HepG2 (cell line): ENCODE measurements around the gene ZNF207. TPM values are rescaled to one million over a fixed set of nuclear protein-coding genes. Genes with fewer than 3 reads are reported as not detected.
A peak's percentile ranks its signal among the peaks of the same experiment; 100 is the strongest.

Experiments used
- ADNP ChIP-seq: sonication (generic); formaldehyde crosslinking; IDR thresholded peaks from 2 replicates; pipeline ENCODE4 v1.4.0; 2020; ENCODE audit warnings: missing genetic modification reagents
- BORCS8-MEF2B ChIP-seq: sonication (generic); formaldehyde crosslinking; IDR thresholded peaks from 2 replicates; pipeline ENCODE4 v1.8.0; 2022; ENCODE audit warnings: mild to moderate bottlenecking, missing genetic modification reagents
- GATAD1 ChIP-seq: IDR thresholded peaks from 2 replicates; pipeline ENCODE4 v1.6.1; 2016; ENCODE audit warnings: missing genetic modification reagents, missing compliant biosample characterization
- MEIS2 ChIP-seq: sonication (generic); formaldehyde crosslinking; IDR thresholded peaks from 2 replicates; pipeline ENCODE4 v1.9.0; 2021; ENCODE audit warnings: mild to moderate bottlenecking, missing genetic modification reagents
- NR2F1 ChIP-seq, 2 experiments: fragments of 450-650 bp in 1 of 2; formaldehyde crosslinking in 1 of 2; IDR thresholded peaks; 2 replicates each; pipeline versions ENCODE4 v1.5.0 to v1.6.1; 2016 to 2020; ENCODE audit warnings: mild to moderate bottlenecking in 1 of 2, missing compliant biosample characterization in 1 of 2, missing genetic modification reagents in 1 of 2, moderate library complexity in 1 of 2
- PBX2 ChIP-seq: IDR thresholded peaks from 2 replicates; pipeline ENCODE4 v1.6.1; 2016; ENCODE audit warnings: control low read depth
- SIX4 ChIP-seq: sonication (generic); formaldehyde crosslinking; IDR thresholded peaks from 2 replicates; pipeline ENCODE4 v1.4.0; 2020; ENCODE audit warnings: missing genetic modification reagents
- TARDBP ChIP-seq: sonication (generic); formaldehyde crosslinking; IDR thresholded peaks from 2 replicates; pipeline ENCODE4 v1.8.0; 2022; ENCODE audit warnings: mild to moderate bottlenecking, missing genetic modification reagents
- TERF1 ChIP-seq: sonication (generic); formaldehyde crosslinking; IDR thresholded peaks from 2 replicates; pipeline ENCODE4 v1.8.0; 2022; ENCODE audit warnings: mild to moderate bottlenecking, missing genetic modification reagents, moderate library complexity
- TSC22D2 ChIP-seq: sonication (generic); formaldehyde crosslinking; IDR thresholded peaks from 2 replicates; pipeline ENCODE4 v1.5.1; 2020; ENCODE audit warnings: missing genetic modification reagents, mild to moderate bottlenecking, borderline replicate concordance
- ZBTB8A ChIP-seq: sonication (generic); formaldehyde crosslinking; IDR thresholded peaks from 2 replicates; pipeline ENCODE4 v1.4.0; 2020; ENCODE audit warnings: mild to moderate bottlenecking, low read depth, missing genetic modification reagents, borderline replicate concordance
- ZEB1 ChIP-seq: IDR thresholded peaks from 2 replicates; pipeline ENCODE4 v1.6.1; 2012; ENCODE audit warnings: mild to moderate bottlenecking, low read depth, inconsistent platforms; ENCODE audit not compliant: insufficient replicate concordance
- ZFX ChIP-seq: sonication (generic); formaldehyde crosslinking; IDR thresholded peaks from 2 replicates; pipeline ENCODE4 v1.4.0; 2020; ENCODE audit warnings: mild to moderate bottlenecking, low read depth, missing genetic modification reagents, moderate library complexity
- ZNF207 ChIP-seq: fragments of 450-650 bp; IDR thresholded peaks from 2 replicates; pipeline ENCODE4 v1.6.1; 2016; ENCODE audit warnings: antibody characterized with exemption, borderline replicate concordance
- ZNF615 ChIP-seq: sonication (generic); formaldehyde crosslinking; IDR thresholded peaks from 2 replicates; pipeline ENCODE4 v1.5.0; 2020; ENCODE audit warnings: mild to moderate bottlenecking, missing genetic modification reagents, borderline replicate concordance
- ZNF670 ChIP-seq: sonication (generic); formaldehyde crosslinking; IDR thresholded peaks from 2 replicates; pipeline ENCODE4 v1.8.0; 2022; ENCODE audit warnings: mild to moderate bottlenecking, missing genetic modification reagents, borderline replicate concordance
- ZNF7 ChIP-seq: IDR thresholded peaks from 2 replicates; pipeline ENCODE4 v1.6.1; 2016; ENCODE audit warnings: missing biosample characterization, missing genetic modification reagents
- ZNF800 ChIP-seq: sonication (generic); formaldehyde crosslinking; IDR thresholded peaks from 2 replicates; pipeline ENCODE4 v1.4.0; 2020; ENCODE audit warnings: missing genetic modification reagents
- ZNF83 ChIP-seq: sonication (generic); formaldehyde crosslinking; IDR thresholded peaks from 2 replicates; pipeline ENCODE4 v1.4.0; 2020; ENCODE audit warnings: missing genetic modification reagents, mild to moderate bottlenecking, borderline replicate concordance
- polyA plus RNA-seq, 8 experiments: library from polyadenylated mRNA; depleted of rRNA in 3 of 8; stranded (reverse) in 7 of 8; unstranded in 1 of 8; fragments of >200 nt; fragmentation: Illumina TruSeq in 4 of 8; extraction: Trizol in 4 of 8; gene quantifications; 2 replicates each; pipeline versions ENCODE4 v1.2.1 to v1.2.3, GENCODE V29; 2011 to 2016; ENCODE audit warnings: low read depth in 4 of 8, missing spikeins in 1 of 8, mixed read lengths in 1 of 8; ENCODE audit not compliant: insufficient read depth in 1 of 8
- total RNA-seq, 5 experiments: library from RNA; depleted of rRNA; stranded (reverse); fragments of >200 nt; fragmentation: Illumina TruSeq; extraction: Trizol; gene quantifications; 2 replicates each; pipeline ENCODE4 v1.2.3, GENCODE V29; 2016; ENCODE audit warnings: low read depth in 1 of 5
- TF ChIP-seq, protein P1 (sequence below): sonication (generic); formaldehyde crosslinking; IDR thresholded peaks from 2 replicates; pipeline ENCODE4 v1.4.0; 2020; ENCODE audit warnings: missing genetic modification reagents
- TF ChIP-seq, protein P2 (sequence below): sonication (generic); formaldehyde crosslinking; IDR thresholded peaks from 2 replicates; pipeline ENCODE4 v1.5.1; 2020; ENCODE audit warnings: mild to moderate bottlenecking, missing genetic modification reagents, moderate library complexity

ZNF207 gene
- total and polyA plus RNA-seq, 2 of the 13 experiments (the other 11 are each of a cell fraction or from before 2014, with no cell fraction given): 150 to 164 TPM

- TF ChIP-seq, protein P1, sequence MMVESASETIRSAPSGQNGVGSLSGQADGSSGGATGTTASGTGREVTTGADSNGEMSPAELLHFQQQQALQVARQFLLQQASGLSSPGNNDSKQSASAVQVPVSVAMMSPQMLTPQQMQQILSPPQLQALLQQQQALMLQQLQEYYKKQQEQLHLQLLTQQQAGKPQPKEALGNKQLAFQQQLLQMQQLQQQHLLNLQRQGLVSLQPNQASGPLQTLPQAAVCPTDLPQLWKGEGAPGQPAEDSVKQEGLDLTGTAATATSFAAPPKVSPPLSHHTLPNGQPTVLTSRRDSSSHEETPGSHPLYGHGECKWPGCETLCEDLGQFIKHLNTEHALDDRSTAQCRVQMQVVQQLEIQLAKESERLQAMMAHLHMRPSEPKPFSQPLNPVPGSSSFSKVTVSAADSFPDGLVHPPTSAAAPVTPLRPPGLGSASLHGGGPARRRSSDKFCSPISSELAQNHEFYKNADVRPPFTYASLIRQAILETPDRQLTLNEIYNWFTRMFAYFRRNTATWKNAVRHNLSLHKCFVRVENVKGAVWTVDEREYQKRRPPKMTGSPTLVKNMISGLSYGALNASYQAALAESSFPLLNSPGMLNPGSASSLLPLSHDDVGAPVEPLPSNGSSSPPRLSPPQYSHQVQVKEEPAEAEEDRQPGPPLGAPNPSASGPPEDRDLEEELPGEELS (CRISPR knock-in tag): peak; percentile 54; the same call in 1 of the 2 replicates
- TF ChIP-seq ZNF670 (peak; percentile 74; the same call in 1 of the 2 replicates), SIX4 (CRISPR knock-in tag) (peak; percentile 78), ZNF207 (no peak), TSC22D2 (peak; percentile 88; the same call in 1 of the 2 replicates), TARDBP (CRISPR knock-in tag) (peak; percentile 95), GATAD1 (CRISPR knock-in tag) (peak; percentile 97), ZFX (CRISPR knock-in tag) (peak; percentile 97), ZNF7 (CRISPR knock-in tag) (0 out of 2 replicates have a peak, but pooled peaks have one; percentile 29), MEIS2 (CRISPR knock-in tag) (peak; percentile 95), PBX2 (no peak), ZNF800 (CRISPR knock-in tag) (peak; percentile 67; the same call in 1 of the 2 replicates), ZNF615 (CRISPR knock-in tag) (no peak), ZBTB8A (CRISPR knock-in tag) (no peak), BORCS8-MEF2B (CRISPR knock-in tag) (peak; percentile 76; the same call in 1 of the 2 replicates), ZNF83 (CRISPR knock-in tag) (no peak), ZEB1 (peak; percentile 28), NR2F1 (CRISPR knock-in tag; IDR thresholded peaks at IDR 0.05) (peak in 1 of 2 experiments; percentile 48; a peak in 1 of 4 replicates), TERF1 (CRISPR knock-in tag) (0 out of 2 replicates have a peak, but pooled peaks have one; percentile 62), ADNP (CRISPR knock-in tag) (peak; percentile 66; the same call in 1 of the 2 replicates)
- TF ChIP-seq, protein P2, sequence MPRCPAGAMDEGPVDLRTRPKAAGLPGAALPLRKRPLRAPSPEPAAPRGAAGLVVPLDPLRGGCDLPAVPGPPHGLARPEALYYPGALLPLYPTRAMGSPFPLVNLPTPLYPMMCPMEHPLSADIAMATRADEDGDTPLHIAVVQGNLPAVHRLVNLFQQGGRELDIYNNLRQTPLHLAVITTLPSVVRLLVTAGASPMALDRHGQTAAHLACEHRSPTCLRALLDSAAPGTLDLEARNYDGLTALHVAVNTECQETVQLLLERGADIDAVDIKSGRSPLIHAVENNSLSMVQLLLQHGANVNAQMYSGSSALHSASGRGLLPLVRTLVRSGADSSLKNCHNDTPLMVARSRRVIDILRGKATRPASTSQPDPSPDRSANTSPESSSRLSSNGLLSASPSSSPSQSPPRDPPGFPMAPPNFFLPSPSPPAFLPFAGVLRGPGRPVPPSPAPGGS: peak; percentile 56; the same call in 1 of the 2 replicates
These were observed 7.9 kb upstream of the ZNF207 start, which contains the start of gene C17orf75 (continued) for GRCh38 chr17:32341857-32342602.
